ENCODE data around the gene LIN7A. TPM values are rescaled to one million over a fixed set of nuclear protein-coding genes. Genes with fewer than 3 reads are reported as not detected.
A peak's percentile ranks its signal among the peaks of the same experiment; 100 is the strongest.

The LIN7A gene
- total RNA-seq, 8 experiments from 2014 or later, result 2.1 to 50.7 (median 33.0) TPM

GRCh38 chr12:80838708-80839107, 99.0 kb downstream of the LIN7A start:
- Histone ChIP-seq H3K4me1 (replicated peaks in 1 of 2) (peaks cover 15 to 27% of the 10 kb centered on the region in 2 donors), H3K27ac (no peak overlapping the region), H3K4me3 (no peak overlapping the region)
- in situ Hi-C loops (cut with MboI; ENCODE audit: low pct_unique_long_range_greater_than_20kb in 2 of 9, low sequenced_read_pairs in 9 of 9, unreplicated experiment in 9 of 9), result loop anchor here in 1 of 9 experiments (25.0 kb wide), 1 partner anchor 424 kb away; no protein-coding TSS in a partner anchor
- 40 to 83% (median 69%) methylated on average over 1 of the region's 1 CpG; no CpG with 5 or more reads in 6 of the 10 experiments for WGBS, 10 experiments
- ATAC-seq (replicated peaks in 6 of 8), result peak in 5 of 8 experiments; percentile 63 to 79 (median 74)

DNA sequence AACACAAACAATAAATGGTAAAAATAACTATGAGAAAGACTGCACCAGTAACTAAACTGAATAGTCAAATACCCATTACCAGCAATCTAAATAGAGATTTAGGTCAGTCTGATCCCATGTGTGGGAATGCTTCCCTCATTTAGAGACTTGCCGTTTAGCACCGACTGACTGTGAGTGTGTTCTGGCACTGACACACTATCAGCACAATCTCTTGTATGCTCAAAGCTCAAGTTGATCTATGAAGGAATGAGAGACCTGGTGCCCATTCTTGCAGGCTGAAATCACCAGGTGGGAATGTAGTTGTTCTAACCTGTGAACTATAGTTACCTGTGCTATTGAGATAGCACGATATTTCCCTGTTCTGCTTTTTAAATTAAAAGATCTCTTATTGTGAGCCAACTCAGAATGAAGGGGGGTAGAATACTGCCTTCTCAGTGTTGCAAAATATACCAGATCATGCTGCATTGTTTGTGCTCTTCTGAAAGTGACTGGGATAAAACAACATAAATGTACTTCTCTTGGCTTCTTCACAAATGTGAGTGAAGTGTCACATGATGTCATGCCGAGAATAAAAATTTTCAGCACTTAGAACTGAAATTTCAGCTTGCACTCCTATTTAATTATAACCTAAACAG, 99.6 kb downstream of the LIN7A start:
- ATAC-seq (replicated peaks in 6 of 8), result no peak
- Histone ChIP-seq H3K4me3 (no peak overlapping the region), H3K27ac (no peak overlapping the region), H3K4me1 (replicated peaks in 1 of 2) (peaks cover 15 to 27% of the 10 kb centered on the region in 2 donors)
- 14 to 100% (median 88%) methylated on average over 1 to 4 of the region's 4 CpGs; no CpG with 5 or more reads in 1 of the 10 experiments for WGBS, 10 experiments
- in situ Hi-C loops (cut with MboI; ENCODE audit: low pct_unique_long_range_greater_than_20kb in 2 of 9, low sequenced_read_pairs in 9 of 9, unreplicated experiment in 9 of 9), result loop anchor here in 1 of 9 experiments (25.0 kb wide), 1 partner anchor 424 kb away; no protein-coding TSS in a partner anchor

DNA sequence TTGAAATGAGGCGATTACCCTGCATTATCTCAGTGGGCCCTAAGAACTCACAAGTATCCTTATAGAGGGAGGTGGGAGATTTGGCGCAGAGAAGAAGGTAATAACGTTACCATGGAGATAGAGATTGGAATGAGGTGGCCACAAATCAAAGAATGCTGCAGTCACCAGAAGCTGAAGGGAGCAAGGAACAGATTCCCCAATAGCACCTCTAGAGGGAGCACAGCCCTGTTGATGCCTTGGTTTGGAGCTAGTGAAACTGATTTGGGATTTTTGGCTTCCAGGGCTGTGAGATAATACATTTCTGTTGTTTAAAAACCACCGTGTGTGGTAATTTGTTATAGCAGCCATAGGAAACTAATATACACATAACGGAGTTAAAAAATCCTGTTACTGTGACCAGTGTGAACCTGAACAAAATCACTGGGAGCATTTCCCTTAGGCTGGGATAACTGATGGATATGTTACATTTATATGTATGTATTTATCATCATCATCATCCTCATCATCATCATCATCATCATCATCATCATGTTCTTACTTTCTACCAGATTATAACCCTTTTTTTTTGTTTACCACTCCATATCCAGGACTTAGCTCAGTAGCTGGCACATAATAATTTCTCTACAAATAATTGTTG, 100.3 kb downstream of the LIN7A start:
- 0 to 100% (median 32%) methylated on average over 1 to 5 of the region's 5 CpGs for WGBS, 10 experiments
- no peak overlapping the region for H3K27ac ChIP-seq
- H3K4me3 ChIP-seq, result no peak overlapping the region
- in situ Hi-C loops (cut with MboI; ENCODE audit: low pct_unique_long_range_greater_than_20kb in 2 of 9, low sequenced_read_pairs in 9 of 9, unreplicated experiment in 9 of 9), result loop anchor here in 1 of 9 experiments (25.0 kb wide), 1 partner anchor 425 kb away; no protein-coding TSS in a partner anchor
- H3K4me1 ChIP-seq (replicated peaks in 1 of 2), result peaks cover 15 to 27% of the 10 kb centered on the region in 2 donors
- peak in 7 of 8 experiments; percentile 48 to 89 (median 77) for ATAC-seq (replicated peaks in 6 of 8)

DNA sequence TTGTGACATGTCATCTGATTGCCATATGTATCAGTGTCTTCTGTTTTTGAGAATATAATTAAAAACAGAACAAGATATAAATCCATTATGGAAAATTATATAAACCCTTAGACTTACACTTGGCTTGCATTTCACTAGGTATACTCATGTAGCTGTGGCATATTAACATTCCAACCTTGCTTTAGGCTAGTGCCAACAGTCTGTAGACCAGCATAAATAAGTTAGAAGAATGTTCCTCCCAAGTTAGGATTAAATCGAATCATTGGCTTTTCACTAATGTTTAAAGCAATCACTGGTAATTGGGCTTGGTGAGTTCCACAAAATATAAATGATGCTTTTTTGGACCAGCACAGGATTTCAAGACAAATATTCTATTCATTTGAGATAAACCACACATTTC, 103.0 kb downstream of the LIN7A start:
- ATAC-seq (replicated peaks in 6 of 8), result peak in 2 of 8 experiments; percentile 27 to 28

DNA sequence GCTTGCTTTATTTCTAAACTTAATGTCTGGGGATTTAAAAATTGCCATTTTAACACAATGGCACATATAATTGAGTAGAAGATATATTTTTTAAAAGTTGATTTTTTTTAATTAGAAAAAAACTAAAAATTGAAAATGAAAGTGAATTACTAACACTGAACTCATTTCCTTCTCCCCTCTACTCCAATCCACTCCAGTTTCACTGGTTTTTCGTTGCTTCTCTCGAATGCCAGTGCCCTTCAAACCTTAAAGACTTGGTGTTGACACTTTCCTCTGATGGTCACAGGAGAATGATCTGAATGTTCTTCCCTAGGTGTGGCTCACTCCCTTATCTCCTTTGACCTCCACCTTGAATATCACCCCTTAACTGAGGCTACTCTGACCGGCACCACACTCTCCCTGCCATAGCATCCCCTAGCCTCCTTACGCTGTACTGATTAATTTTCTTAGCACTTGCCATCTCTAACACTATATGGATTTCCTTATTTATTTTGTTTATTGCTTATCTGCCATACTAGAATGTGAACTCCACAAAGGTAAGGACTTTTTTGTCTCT, 107.1 kb downstream of the LIN7A start:
- WGBS, 10 experiments, result 75 to 100% (median 98%) methylated on average over 1 to 4 of the region's 4 CpGs; no CpG with 5 or more reads in 1 of the 10 experiments
- no peak overlapping the region for H3K27ac ChIP-seq
- H3K4me3 ChIP-seq, result no peak overlapping the region
- ATAC-seq (replicated peaks in 6 of 8), result no peak
- H3K4me1 ChIP-seq (replicated peaks in 1 of 2), result no peaks in the 10 kb centered on the region
- in situ Hi-C loops (cut with MboI; ENCODE audit: low pct_unique_long_range_greater_than_20kb in 2 of 9, low sequenced_read_pairs in 9 of 9, unreplicated experiment in 9 of 9), result loop anchor here in 1 of 9 experiments (25.0 kb wide), 1 partner anchor 432 kb away; no protein-coding TSS in a partner anchor

More for the DNA sequence above, 103.0 kb downstream of the LIN7A start:
- in situ Hi-C loops (cut with MboI; ENCODE audit: low pct_unique_long_range_greater_than_20kb in 2 of 9, low sequenced_read_pairs in 9 of 9, unreplicated experiment in 9 of 9), result loop anchor here in 1 of 9 experiments (25.0 kb wide), 1 partner anchor 428 kb away; no protein-coding TSS in a partner anchor
- Histone ChIP-seq H3K27ac (no peak overlapping the region), H3K4me1 (replicated peaks in 1 of 2) (peaks cover 12 to 13% of the 10 kb centered on the region in 2 donors), H3K4me3 (no peak overlapping the region)
- WGBS, 10 experiments, result 0 to 94% (median 0%) methylated on average over 1 of the region's 1 CpG; no CpG with 5 or more reads in 5 of the 10 experiments

DNA sequence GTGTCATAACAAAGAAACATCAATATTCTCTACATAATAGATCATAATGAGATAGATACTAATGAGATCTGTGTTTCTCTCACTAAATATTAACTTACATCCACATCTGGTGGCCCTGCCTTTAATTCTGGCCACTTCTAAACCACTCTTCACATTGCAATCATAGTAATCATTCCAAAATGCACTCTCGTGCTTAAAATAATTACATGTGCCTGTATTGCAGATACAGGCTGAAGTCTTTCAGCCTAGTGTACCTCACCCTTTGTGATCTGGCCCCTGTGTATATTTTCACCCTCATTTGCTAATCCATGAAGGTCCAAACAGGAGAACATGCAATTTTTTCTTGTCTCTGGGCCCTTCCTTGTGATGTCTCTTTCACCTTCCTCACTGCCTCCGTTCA, 108.0 kb downstream of the LIN7A start:
- Histone ChIP-seq H3K27ac (no peak overlapping the region), H3K4me1 (replicated peaks in 1 of 2) (no peaks in the 10 kb centered on the region), H3K4me3 (no peak overlapping the region)
- 20 to 100% (median 89%) methylated on average over 1 to 2 of the region's 2 CpGs; no CpG with 5 or more reads in 2 of the 10 experiments for WGBS, 10 experiments
- no peak for ATAC-seq (replicated peaks in 6 of 8)
- in situ Hi-C loops (cut with MboI; ENCODE audit: low pct_unique_long_range_greater_than_20kb in 2 of 9, low sequenced_read_pairs in 9 of 9, unreplicated experiment in 9 of 9), result loop anchor here in 1 of 9 experiments (25.0 kb wide), 1 partner anchor 433 kb away; no protein-coding TSS in a partner anchor

- in situ Hi-C loops (cut with MboI; ENCODE audit: low pct_unique_long_range_greater_than_20kb in 2 of 9, low sequenced_read_pairs in 9 of 9, unreplicated experiment in 9 of 9), result loop anchor here in 1 of 9 experiments (25.0 kb wide), 1 partner anchor 437 kb away; no protein-coding TSS in a partner anchor
- Histone ChIP-seq H3K4me3 (no peak overlapping the region), H3K4me1 (replicated peaks in 1 of 2) (no peaks in the 10 kb centered on the region), H3K27ac (no peak overlapping the region)
- WGBS, 10 experiments, result 17 to 100% (median 89%) methylated on average over 1 to 2 of the region's 2 CpGs; no CpG with 5 or more reads in 2 of the 10 experiments
- ATAC-seq (replicated peaks in 6 of 8), result no peak
Measured at GRCh38 chr12:80825506-80825905, 112.2 kb downstream of the LIN7A start.

GRCh38 chr12:80823393-80823792, 114.3 kb downstream of the LIN7A start:
- 0 to 100% (median 48%) methylated on average over 1 to 3 of the region's 3 CpGs; no CpG with 5 or more reads in 4 of the 10 experiments for WGBS, 10 experiments
- no peak overlapping the region for H3K27ac ChIP-seq
- no peak for ATAC-seq (replicated peaks in 6 of 8)
- no peak overlapping the region for H3K4me3 ChIP-seq
- H3K4me1 ChIP-seq (replicated peaks in 1 of 2), result no peaks in the 10 kb centered on the region
- in situ Hi-C loops (cut with MboI; ENCODE audit: low pct_unique_long_range_greater_than_20kb in 2 of 9, low sequenced_read_pairs in 9 of 9, unreplicated experiment in 9 of 9), result no loop called here

DNA sequence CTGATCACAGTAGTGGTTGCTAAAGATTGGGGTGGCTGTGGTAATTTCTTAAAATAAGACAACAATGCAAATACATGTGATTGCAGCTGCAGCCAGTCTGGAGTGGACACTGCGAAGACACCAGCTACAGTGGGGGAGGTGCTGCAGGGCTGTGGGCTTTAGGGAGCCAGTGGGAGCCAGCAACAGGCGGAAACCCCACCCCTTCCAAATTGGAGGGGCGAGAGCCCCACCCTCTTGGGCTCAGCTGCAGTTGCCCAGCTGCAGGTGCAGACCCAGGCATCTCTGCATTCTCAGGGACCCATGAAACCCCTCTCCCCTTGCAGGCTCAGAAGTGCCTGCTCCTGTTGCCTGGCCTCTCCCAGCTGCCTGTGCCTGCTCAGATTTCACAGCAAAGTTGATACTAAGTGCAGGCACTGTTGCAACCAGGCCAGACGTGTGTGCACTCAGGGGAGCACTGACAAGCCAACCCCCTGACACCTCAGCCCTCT, 116.2 kb downstream of the LIN7A start:
- peak in 1 of 8 experiments; percentile 22 for ATAC-seq (replicated peaks in 6 of 8)

GRCh38 chr12:80818878-80819277, 118.9 kb downstream of the LIN7A start:
- no peaks in the 10 kb centered on the region for H3K4me1 ChIP-seq (replicated peaks in 1 of 2)
- H3K27ac ChIP-seq, result no peak overlapping the region
- no peak overlapping the region for H3K4me3 ChIP-seq
- no peak for ATAC-seq (replicated peaks in 6 of 8)
- in situ Hi-C loops (cut with MboI; ENCODE audit: low pct_unique_long_range_greater_than_20kb in 2 of 9, low sequenced_read_pairs in 9 of 9, unreplicated experiment in 9 of 9), result no loop called here

More for the DNA sequence above, 116.2 kb downstream of the LIN7A start:
- 25 to 80% (median 75%) methylated on average over 1 to 4 of the region's 4 CpGs; no CpG with 5 or more reads in 7 of the 10 experiments for WGBS, 10 experiments
- in situ Hi-C loops (cut with MboI; ENCODE audit: low pct_unique_long_range_greater_than_20kb in 2 of 9, low sequenced_read_pairs in 9 of 9, unreplicated experiment in 9 of 9), result no loop called here
- Histone ChIP-seq H3K27ac (no peak overlapping the region), H3K4me1 (replicated peaks in 1 of 2) (no peaks in the 10 kb centered on the region), H3K4me3 (no peak overlapping the region)

DNA sequence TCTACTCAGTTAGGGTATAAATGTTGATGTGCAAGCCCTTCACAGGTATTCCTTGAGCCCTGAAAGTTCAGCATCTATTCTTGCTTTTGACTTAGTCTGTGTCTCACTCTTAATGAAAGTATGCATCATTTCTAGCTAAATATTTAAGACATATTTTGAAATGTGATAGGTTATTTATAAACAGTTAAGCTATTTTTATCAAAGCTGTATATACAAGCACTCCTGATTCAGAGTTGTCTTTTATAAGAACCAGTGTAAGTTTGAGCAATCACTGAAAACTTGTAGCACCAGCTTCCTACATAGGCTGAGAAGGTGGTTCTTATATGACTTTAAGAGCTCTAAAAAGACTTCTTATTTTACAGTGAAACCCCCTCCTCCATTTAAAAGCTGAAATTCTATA, 122.4 kb downstream of the LIN7A start:
- ATAC-seq (replicated peaks in 6 of 8), result no peak
- Histone ChIP-seq H3K4me3 (no peak overlapping the region), H3K27ac (no peak overlapping the region), H3K4me1 (replicated peaks in 1 of 2) (no peaks in the 10 kb centered on the region)
- in situ Hi-C loops (cut with MboI; ENCODE audit: low pct_unique_long_range_greater_than_20kb in 2 of 9, low sequenced_read_pairs in 9 of 9, unreplicated experiment in 9 of 9), result no loop called here

DNA sequence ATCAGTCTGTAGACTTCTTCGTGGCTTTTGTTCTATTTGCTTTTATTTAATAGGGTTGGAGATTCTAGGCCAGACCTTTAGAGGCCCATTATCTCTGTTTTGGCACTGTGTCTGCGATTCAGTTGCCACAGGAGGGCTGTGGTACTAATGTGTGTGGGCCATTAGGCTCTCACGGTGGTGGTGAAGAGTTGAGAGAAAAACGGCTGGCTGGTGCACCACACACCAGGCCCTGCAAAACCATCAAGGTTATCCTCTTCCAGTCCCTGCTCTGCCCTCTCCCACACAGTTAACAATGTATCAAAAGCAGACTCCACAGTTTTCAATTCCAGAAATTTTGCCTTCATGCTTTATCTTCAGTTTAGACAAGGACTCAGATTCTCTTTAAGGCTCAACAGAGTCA, 123.3 kb downstream of the LIN7A start:
- H3K4me3 ChIP-seq, result no peak overlapping the region
- H3K27ac ChIP-seq, result no peak overlapping the region
- no peaks in the 10 kb centered on the region for H3K4me1 ChIP-seq (replicated peaks in 1 of 2)
- no peak for ATAC-seq (replicated peaks in 6 of 8)
- 50 to 100% (median 85%) methylated on average over 1 to 4 of the region's 4 CpGs for WGBS, 10 experiments
- in situ Hi-C loops (cut with MboI; ENCODE audit: low pct_unique_long_range_greater_than_20kb in 2 of 9, low sequenced_read_pairs in 9 of 9, unreplicated experiment in 9 of 9), result no loop called here

DNA sequence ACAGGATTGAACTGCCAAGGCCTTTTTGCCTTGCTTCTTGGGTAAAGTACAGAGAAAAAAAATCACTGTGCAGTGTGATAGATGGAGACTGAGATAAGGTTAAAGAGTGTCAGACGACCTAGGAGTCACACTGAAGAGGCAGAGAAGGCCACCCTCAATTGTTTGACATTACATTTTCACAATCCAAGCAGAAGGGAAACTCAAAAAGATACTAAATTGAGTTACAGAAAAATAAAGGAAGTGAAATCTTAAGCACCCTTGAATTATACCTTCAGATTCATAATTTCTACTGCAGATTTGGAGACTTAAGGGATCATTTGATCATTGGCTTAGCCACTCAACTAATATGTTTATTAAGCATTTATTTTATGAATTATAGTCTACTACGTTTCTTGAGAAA, 123.9 kb downstream of the LIN7A start:
- WGBS, 10 experiments, result 50 to 100% (median 78%) methylated on average over 1 to 2 of the region's 2 CpGs

More for the DNA sequence above, 123.9 kb downstream of the LIN7A start:
- no peak for ATAC-seq (replicated peaks in 6 of 8)
- in situ Hi-C loops (cut with MboI; ENCODE audit: low pct_unique_long_range_greater_than_20kb in 2 of 9, low sequenced_read_pairs in 9 of 9, unreplicated experiment in 9 of 9), result no loop called here
- H3K27ac ChIP-seq, result no peak overlapping the region
- H3K4me1 ChIP-seq (replicated peaks in 1 of 2), result no peaks in the 10 kb centered on the region
- no peak overlapping the region for H3K4me3 ChIP-seq
